HepG2 (cell line): Measurements from ENCODE around the gene SPAG9. TPM values are rescaled to one million over a fixed set of nuclear protein-coding genes. Genes with fewer than 3 reads are reported as not detected.

Experiments used
- ATAC-seq: fragments of 200-7000 bp; cut with Tn5 transposase; 3 replicates; pipeline ENCODE4 v1.9.1; 2020; ENCODE audit warnings: mild to moderate bottlenecking, moderate library complexity
- BruUV-seq: library from RNA; stranded (reverse); fragments of 400-500 nt; replicated peaks from 2 replicates; lab custom pipeline; 2021; lab: Mats Ljungman, UMichigan
- CTCF ChIA-PET: fragments of 300-600 bp; formaldehyde crosslinking; extraction: SDS; loops from one replicate; lab custom pipeline; 2021; ENCODE audit warnings: low total read pairs, inconsistent platforms, low intra/inter-chr PET ratio; lab: Yijun Ruan, JAX
- POLR2A ChIA-PET: fragments of 350-600 bp; sonication (Branson Sonifier 250); formaldehyde crosslinking; loops from one replicate; lab custom pipeline; 2020; ENCODE audit warnings: antibody characterized with exemption, inconsistent platforms; lab: Yijun Ruan, JAX
- DNase-seq: peaks from one replicate; pipeline ENCODE4 v3.0.0-alpha.2; 2015; ENCODE audit warnings: low spot score
- FAIRE-seq: peaks from 3 replicates; lab custom pipeline; 2011; peaks lifted over from hg19 to GRCh38; lab: Jason Lieb, UNC
- H2AFZ ChIP-seq: one replicate; pipeline ENCODE4 v1.6.1; 2011; ENCODE audit warnings: low read length, inconsistent platforms
- H3K27ac ChIP-seq: fragments of 300-600 bp; 3 replicates; pipeline ENCODE4 v1.8.0; 2011; ENCODE audit warnings: mixed run types, mild to moderate bottlenecking, mixed read lengths, low read length, inconsistent platforms; ENCODE audit not compliant: insufficient read depth; ENCODE audit errors: extremely low read length
- H3K27me3 ChIP-seq, 2 experiments: fragments of 200-600 bp in 1 of 2; 2 replicates in 1 of 2; 3 replicates in 1 of 2; pipeline versions ENCODE4 v1.6.0 to v1.8.0; 2011; ENCODE audit warnings: low read length in 2 of 2, mild to moderate bottlenecking in 2 of 2, moderate library complexity in 2 of 2, inconsistent platforms in 1 of 2; ENCODE audit not compliant: insufficient read depth in 2 of 2, control insufficient read depth in 1 of 2
- H3K36me3 ChIP-seq, 2 experiments: fragments of 200-600 bp in 1 of 2; replicated peaks in 1 of 2; 2 replicates in 1 of 2; 3 replicates in 1 of 2; pipeline versions ENCODE4 v1.5.1 to v1.8.0; 2011; ENCODE audit warnings: low read length in 2 of 2, inconsistent platforms in 1 of 2; ENCODE audit not compliant: insufficient read depth in 2 of 2, control insufficient read depth in 1 of 2
- H3K4me1 ChIP-seq: 2 replicates; pipeline ENCODE4 v1.5.1; 2012; ENCODE audit warnings: low read length, inconsistent platforms; ENCODE audit not compliant: insufficient read depth
- H3K4me2 ChIP-seq: 2 replicates; pipeline ENCODE4 v1.6.0; 2011; ENCODE audit warnings: low read depth, low read length, inconsistent platforms
- H3K4me3 ChIP-seq, 3 experiments: fragments of 200-600 bp in 1 of 3; sonication (generic), shearing (Covaris generic) in 1 of 3; replicated peaks in 1 of 3; 2 replicates each; pipeline ENCODE4 v1.5.1; 2011 to 2016; ENCODE audit warnings: low read length in 3 of 3, inconsistent platforms in 2 of 3, low read depth in 2 of 3, mild to moderate bottlenecking in 2 of 3, control low read depth in 1 of 3, mixed read lengths in 1 of 3; ENCODE audit not compliant: insufficient read depth in 1 of 3
- H3K79me2 ChIP-seq: one replicate; pipeline ENCODE4 v1.6.1; 2011; ENCODE audit warnings: low read length, inconsistent platforms; ENCODE audit not compliant: insufficient read depth
- H3K9ac ChIP-seq: 2 replicates; pipeline ENCODE4 v1.6.0; 2011; ENCODE audit warnings: mild to moderate bottlenecking, low read depth, low read length, inconsistent platforms; ENCODE audit not compliant: insufficient read depth
- H3K9me3 ChIP-seq: 2 replicates; pipeline ENCODE4 v1.5.1; 2012; ENCODE audit warnings: mild to moderate bottlenecking, low read length
- H4K20me1 ChIP-seq: 2 replicates; pipeline ENCODE4 v1.6.0; 2011; ENCODE audit warnings: inconsistent platforms, mild to moderate bottlenecking, low read length, moderate library complexity; ENCODE audit not compliant: insufficient read depth
- ARID4A ChIP-seq: sonication (generic); formaldehyde crosslinking; IDR thresholded peaks from 2 replicates; pipeline ENCODE4 v1.5.0; 2020; ENCODE audit warnings: mild to moderate bottlenecking, missing genetic modification reagents, borderline replicate concordance
- ATM ChIP-seq: fragments of 450-650 bp; IDR thresholded peaks from 2 replicates; pipeline ENCODE4 v1.7.1; 2017; ENCODE audit warnings: mild to moderate bottlenecking, borderline replicate concordance
- CENPX ChIP-seq: sonication (generic); formaldehyde crosslinking; IDR thresholded peaks from 2 replicates; pipeline ENCODE4 v1.9.0; 2021; ENCODE audit warnings: mild to moderate bottlenecking, missing genetic modification reagents, moderate library complexity
- DNMT1 ChIP-seq: sonication (generic); formaldehyde crosslinking; IDR thresholded peaks from 2 replicates; pipeline ENCODE4 v1.5.1; 2020; ENCODE audit warnings: mild to moderate bottlenecking, missing genetic modification reagents
- DRAP1 ChIP-seq: IDR thresholded peaks from 2 replicates; pipeline ENCODE4 v1.6.1; 2016; ENCODE audit warnings: missing genetic modification reagents, missing compliant biosample characterization
- HNRNPUL1 ChIP-seq: fragments of 200-400 bp; formaldehyde crosslinking; IDR thresholded peaks from 2 replicates; pipeline ENCODE4 v1.6.1; 2017; ENCODE audit warnings: low read depth, mild to moderate bottlenecking, low read length, moderate library complexity
- SALL2 ChIP-seq: sonication (generic); formaldehyde crosslinking; IDR thresholded peaks from 2 replicates; pipeline ENCODE4 v1.8.1; 2023; ENCODE audit warnings: mild to moderate bottlenecking, missing genetic modification reagents, inconsistent platforms
- ZNF451 ChIP-seq: sonication (generic); formaldehyde crosslinking; IDR thresholded peaks from 2 replicates; pipeline ENCODE4 v1.5.0; 2020; ENCODE audit warnings: mild to moderate bottlenecking, missing genetic modification reagents
- ZNF781 ChIP-seq: sonication (generic); formaldehyde crosslinking; IDR thresholded peaks from 2 replicates; pipeline ENCODE4 v1.5.1; 2020; ENCODE audit warnings: borderline replicate concordance, mild to moderate bottlenecking, missing genetic modification reagents; ENCODE audit errors: not compliant biosample characterization
- ZNF792 ChIP-seq: IDR thresholded peaks from 2 replicates; pipeline ENCODE4 v1.6.1; 2016
- WGBS: methylation state at CpG from one replicate; pipeline ENCODE4 v1.1.6; 2017; ENCODE audit warnings: low lambda C conversion rate; 5-methylcytosine and 5-hydroxymethylcytosine counted together
- in situ Hi-C: cut with HindIII; loops from 2 replicates; pipeline ENCODE4 v1.10.0; 2017; ENCODE audit warnings: low pct_unique_long_range_greater_than_20kb; ENCODE audit not compliant: extremely low pct_ligation_motif_present
- intact Hi-C: fragments of 100-400 bp; cut with micrococcal nuclease; formaldehyde crosslinking; loops from one replicate; pipeline ENCODE4 v1.10.0; 2022; ENCODE audit not compliant: unreplicated experiment
- polyA plus RNA-seq, 8 experiments: library from polyadenylated mRNA; depleted of rRNA in 3 of 8; stranded (reverse) in 7 of 8; unstranded in 1 of 8; fragments of >200 nt; fragmentation: Illumina TruSeq in 4 of 8; extraction: Trizol in 4 of 8; gene quantifications; 2 replicates each; pipeline versions ENCODE4 v1.2.1 to v1.2.3, GENCODE V29; 2011 to 2016; ENCODE audit warnings: low read depth in 4 of 8, missing spikeins in 1 of 8, mixed read lengths in 1 of 8; ENCODE audit not compliant: insufficient read depth in 1 of 8
- total RNA-seq, 5 experiments: library from RNA; depleted of rRNA; stranded (reverse); fragments of >200 nt; fragmentation: Illumina TruSeq; extraction: Trizol; gene quantifications; 2 replicates each; pipeline ENCODE4 v1.2.3, GENCODE V29; 2016; ENCODE audit warnings: low read depth in 1 of 5
- TF ChIP-seq, protein P1 (sequence below): sonication (generic); formaldehyde crosslinking; IDR thresholded peaks from 2 replicates; pipeline ENCODE4 v1.4.0; 2020; ENCODE audit warnings: missing genetic modification reagents, borderline replicate concordance
- TF ChIP-seq, protein P2 (sequence below): fragments of 450-650 bp; IDR thresholded peaks from 2 replicates; pipeline ENCODE4 v1.6.1; 2016
- TF ChIP-seq, protein P3 (sequence below): sonication (generic); formaldehyde crosslinking; IDR thresholded peaks from 2 replicates; pipeline ENCODE4 v1.4.0; 2020; ENCODE audit warnings: missing genetic modification reagents, mild to moderate bottlenecking, borderline replicate concordance
- TF ChIP-seq, protein P4 (sequence below): sonication (generic); formaldehyde crosslinking; IDR thresholded peaks from 2 replicates; pipeline ENCODE4 v1.4.0; 2020; ENCODE audit warnings: mild to moderate bottlenecking, missing genetic modification reagents

Gene SPAG9
- total and polyA plus RNA-seq, 2 of the 13 experiments (the other 11 are each of a cell fraction or from before 2014, with no cell fraction given), result 43.2 to 78.6 TPM

DNA sequence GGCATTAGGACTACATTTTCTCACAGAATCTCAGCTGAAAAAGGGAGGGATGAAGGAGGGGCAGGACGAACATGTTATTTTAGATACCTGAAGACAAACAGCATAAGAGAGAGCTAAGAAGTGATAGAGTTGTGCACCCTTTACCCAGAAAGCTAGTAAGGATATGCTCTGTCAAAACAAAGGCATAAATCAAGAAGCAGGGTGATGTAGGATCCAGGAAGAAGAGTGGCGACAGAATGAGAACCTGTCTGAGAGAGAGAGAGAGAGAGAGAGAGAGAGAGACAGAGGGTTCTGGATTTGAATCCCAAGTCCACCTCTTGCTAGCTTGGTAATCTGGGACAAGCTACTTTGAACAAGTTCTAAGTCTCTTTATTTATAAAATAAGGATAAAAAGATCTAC, 103.4 kb downstream of the SPAG9 start:
- no peaks in the 10 kb centered on the region for H3K79me2 ChIP-seq
- no peaks in the 10 kb centered on the region for H3K27me3 ChIP-seq
- no peak for DNase-seq
- peaks cover 26 to 74% of the 10 kb centered on the region in 2 experiments for H3K36me3 ChIP-seq
- H3K27ac ChIP-seq, result no peak overlapping the region
- intact Hi-C loops (no loop called here), in situ Hi-C loops (no loop called here)
- no peak for FAIRE-seq
- no peaks in the 10 kb centered on the region for H4K20me1 ChIP-seq
- H2AFZ ChIP-seq, result no peak overlapping the region
- no peak overlapping the region for H3K4me2 ChIP-seq
- ATAC-seq, result no peak
- WGBS, result 98% methylated on average over 2 of the region's 2 CpGs
- no peak overlapping the region for H3K9ac ChIP-seq
- ChIA-PET CTCF (no interaction called here), POLR2A (interaction anchor here (1.2 kb wide), 1 partner anchor 11 kb away, joined by 3 read pairs; no protein-coding TSS in a partner anchor)
- no peaks in the 10 kb centered on the region for H3K9me3 ChIP-seq
- H3K4me1 ChIP-seq, result no peaks in the 10 kb centered on the region
- BruUV-seq, result no TSS peak
- no peak overlapping the region for H3K4me3 ChIP-seq
- TF ChIP-seq, protein P1, sequence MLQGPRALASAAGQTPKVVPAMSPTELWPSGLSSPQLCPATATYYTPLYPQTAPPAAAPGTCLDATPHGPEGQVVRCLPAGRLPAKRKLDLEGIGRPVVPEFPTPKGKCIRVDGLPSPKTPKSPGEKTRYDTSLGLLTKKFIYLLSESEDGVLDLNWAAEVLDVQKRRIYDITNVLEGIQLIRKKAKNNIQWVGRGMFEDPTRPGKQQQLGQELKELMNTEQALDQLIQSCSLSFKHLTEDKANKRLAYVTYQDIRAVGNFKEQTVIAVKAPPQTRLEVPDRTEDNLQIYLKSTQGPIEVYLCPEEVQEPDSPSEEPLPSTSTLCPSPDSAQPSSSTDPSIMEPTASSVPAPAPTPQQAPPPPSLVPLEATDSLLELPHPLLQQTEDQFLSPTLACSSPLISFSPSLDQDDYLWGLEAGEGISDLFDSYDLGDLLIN (CRISPR knock-in tag), result no peak
- TF ChIP-seq, protein P2, sequence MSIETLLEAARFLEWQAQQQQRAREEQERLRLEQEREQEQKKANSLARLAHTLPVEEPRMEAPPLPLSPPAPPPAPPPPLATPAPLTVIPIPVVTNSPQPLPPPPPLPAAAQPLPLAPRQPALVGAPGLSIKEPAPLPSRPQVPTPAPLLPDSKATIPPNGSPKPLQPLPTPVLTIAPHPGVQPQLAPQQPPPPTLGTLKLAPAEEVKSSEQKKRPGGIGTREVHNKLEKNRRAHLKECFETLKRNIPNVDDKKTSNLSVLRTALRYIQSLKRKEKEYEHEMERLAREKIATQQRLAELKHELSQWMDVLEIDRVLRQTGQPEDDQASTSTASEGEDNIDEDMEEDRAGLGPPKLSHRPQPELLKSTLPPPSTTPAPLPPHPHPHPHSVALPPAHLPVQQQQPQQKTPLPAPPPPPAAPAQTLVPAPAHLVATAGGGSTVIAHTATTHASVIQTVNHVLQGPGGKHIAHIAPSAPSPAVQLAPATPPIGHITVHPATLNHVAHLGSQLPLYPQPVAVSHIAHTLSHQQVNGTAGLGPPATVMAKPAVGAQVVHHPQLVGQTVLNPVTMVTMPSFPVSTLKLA, result no peak
- TF ChIP-seq, protein P3, sequence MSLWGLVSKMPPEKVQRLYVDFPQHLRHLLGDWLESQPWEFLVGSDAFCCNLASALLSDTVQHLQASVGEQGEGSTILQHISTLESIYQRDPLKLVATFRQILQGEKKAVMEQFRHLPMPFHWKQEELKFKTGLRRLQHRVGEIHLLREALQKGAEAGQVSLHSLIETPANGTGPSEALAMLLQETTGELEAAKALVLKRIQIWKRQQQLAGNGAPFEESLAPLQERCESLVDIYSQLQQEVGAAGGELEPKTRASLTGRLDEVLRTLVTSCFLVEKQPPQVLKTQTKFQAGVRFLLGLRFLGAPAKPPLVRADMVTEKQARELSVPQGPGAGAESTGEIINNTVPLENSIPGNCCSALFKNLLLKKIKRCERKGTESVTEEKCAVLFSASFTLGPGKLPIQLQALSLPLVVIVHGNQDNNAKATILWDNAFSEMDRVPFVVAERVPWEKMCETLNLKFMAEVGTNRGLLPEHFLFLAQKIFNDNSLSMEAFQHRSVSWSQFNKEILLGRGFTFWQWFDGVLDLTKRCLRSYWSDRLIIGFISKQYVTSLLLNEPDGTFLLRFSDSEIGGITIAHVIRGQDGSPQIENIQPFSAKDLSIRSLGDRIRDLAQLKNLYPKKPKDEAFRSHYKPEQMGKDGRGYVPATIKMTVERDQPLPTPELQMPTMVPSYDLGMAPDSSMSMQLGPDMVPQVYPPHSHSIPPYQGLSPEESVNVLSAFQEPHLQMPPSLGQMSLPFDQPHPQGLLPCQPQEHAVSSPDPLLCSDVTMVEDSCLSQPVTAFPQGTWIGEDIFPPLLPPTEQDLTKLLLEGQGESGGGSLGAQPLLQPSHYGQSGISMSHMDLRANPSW (CRISPR knock-in tag), result no peak
- TF ChIP-seq ARID4A (CRISPR knock-in tag), result no peak
- TF ChIP-seq CENPX (CRISPR knock-in tag), result no peak
- TF ChIP-seq, protein P4, sequence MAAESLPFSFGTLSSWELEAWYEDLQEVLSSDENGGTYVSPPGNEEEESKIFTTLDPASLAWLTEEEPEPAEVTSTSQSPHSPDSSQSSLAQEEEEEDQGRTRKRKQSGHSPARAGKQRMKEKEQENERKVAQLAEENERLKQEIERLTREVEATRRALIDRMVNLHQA (CRISPR knock-in tag), result no peak
- no peak for TF ChIP-seq ZNF792 (CRISPR knock-in tag)
- no peak for TF ChIP-seq SALL2 (CRISPR knock-in tag)
- no peak for TF ChIP-seq ZNF451 (CRISPR knock-in tag)
- no peak for TF ChIP-seq ZNF781
- TF ChIP-seq ATM, result no peak
- TF ChIP-seq HNRNPUL1, result no peak
- no peak for TF ChIP-seq DNMT1 (CRISPR knock-in tag)
- no peak for TF ChIP-seq DRAP1 (CRISPR knock-in tag)
